Cardiac septum (tissue), 1 donor: Measurements from ENCODE around the gene CRMP1. TPM values are rescaled to one million over a fixed set of nuclear protein-coding genes. Genes with fewer than 3 reads are reported as not detected.

Source experiments
- DNase-seq: peaks from one replicate; pipeline ENCODE4 v3.0.0-alpha.2; 2020; ENCODE audit warnings: low spot score
- intact Hi-C: fragments of 100-400 bp; cut with DNase I; formaldehyde crosslinking; loops from one replicate; pipeline ENCODE4 v1.14.0; 2022
- total RNA-seq: library from RNA; stranded (reverse); fragmentation: NEBNext Ultra II Directional; extraction: Animal tissue kit (Norgen Biotek cat#: 25700); gene quantifications from one replicate; pipeline ENCODE4 v1.2.1, GENCODE V29; 2021
- donor health status: DM: no; HTN: no; CAD: no.

The CRMP1 gene
- total RNA-seq, 1 donor from 2014 or later: 1.9 TPM

- intact Hi-C loops: no loop called here
- DNase-seq: no peak
Observed at GRCh38 chr4:5890063-5890727, 2.7 kb downstream of the CRMP1 start.

DNA sequence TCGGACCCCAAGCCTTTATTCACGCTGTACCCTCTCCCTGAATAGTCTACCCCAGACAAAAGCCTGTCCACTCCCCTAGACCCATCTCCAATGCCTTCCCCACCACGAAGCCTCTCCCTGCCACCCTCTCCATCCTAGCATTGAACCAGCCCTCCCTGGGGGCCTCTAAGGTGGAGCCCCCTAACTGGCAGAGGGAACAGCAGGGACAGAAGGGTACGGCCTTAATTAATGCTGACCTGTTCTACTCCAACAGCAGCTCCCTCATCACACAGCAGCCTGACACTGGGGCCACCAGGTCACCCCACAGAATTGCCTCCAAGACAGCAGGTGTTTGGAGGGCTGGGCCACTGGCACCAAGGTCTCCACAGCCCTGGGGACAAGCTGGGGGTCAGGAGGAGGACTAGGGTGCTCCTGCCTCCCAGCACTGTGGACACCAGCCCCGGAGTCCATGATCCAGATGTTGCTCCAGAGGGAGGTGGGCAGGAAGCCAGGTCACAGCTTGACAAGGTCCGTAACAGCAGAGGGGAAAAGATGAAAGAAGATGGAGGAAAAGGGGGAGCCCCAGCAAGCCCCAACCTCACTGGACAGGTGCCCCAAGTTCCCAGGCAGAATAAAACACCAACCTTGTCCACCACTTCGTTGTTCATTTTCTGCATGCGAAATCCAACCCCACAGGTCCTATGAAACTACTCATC is 3.7 kb downstream of the CRMP1 start:
- intact Hi-C loops: no loop called here
- DNase-seq: no peak

- DNase-seq: no peak
- intact Hi-C loops: no loop called here
Observed at GRCh38 chr4:5888222-5889001, 4.5 kb downstream of the CRMP1 start.

- intact Hi-C loops: no loop called here
- DNase-seq: no peak
Observed at GRCh38 chr4:5887361-5888221, 5.3 kb downstream of the CRMP1 start.

GRCh38 chr4:5887011-5887360 is 5.9 kb downstream of the CRMP1 start:
- intact Hi-C loops: no loop called here
- DNase-seq: no peak

DNA sequence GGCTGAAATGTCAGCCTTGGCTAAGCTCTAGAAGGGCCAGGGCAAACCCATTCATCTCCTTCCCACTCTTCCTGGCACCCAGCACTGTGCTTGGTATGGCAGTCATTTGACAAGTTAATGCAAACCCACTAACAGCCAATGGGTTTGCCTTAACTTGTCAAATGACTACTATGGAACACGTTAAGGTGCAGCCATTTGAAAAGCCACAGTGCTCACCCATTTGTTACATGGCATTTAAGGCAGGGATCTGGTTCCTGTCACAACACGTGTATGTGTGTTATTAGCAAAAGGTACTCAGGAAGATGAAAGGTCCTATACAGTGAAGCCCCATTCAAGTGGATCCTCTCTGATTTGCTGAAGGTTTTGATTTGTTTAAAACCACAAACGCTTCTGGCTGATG is 7.2 kb downstream of the CRMP1 start:
- no peak for DNase-seq
- intact Hi-C loops: no loop called here

DNA sequence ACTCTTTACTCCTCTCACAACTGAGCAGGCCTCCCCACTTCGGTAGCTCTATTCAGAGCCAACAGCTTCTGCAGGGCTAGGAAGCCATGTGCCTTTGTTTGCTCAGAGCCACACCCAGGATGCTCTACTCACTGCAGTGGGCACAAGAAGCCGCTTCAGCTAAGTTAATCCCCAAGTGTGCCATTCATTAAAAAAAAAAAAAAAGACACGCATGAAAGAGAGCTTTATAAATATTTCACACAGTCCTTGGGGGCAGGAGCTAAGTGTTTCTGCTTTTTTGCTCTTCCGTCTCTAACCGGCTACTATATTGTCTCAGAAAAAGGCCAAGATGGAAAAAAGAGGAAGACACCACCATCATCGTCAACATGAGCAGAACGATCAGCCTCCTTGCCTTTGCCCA is 8.1 kb downstream of the CRMP1 start:
- no peak for DNase-seq
- intact Hi-C loops: no loop called here

- intact Hi-C loops: no loop called here
Observed at GRCh38 chr4:5883916-5884315, 9.0 kb downstream of the CRMP1 start.

GRCh38 chr4:5882947-5883346 is 9.9 kb downstream of the CRMP1 start:
- intact Hi-C loops: no loop called here
- DNase-seq: no peak

More at GRCh38 chr4:5883916-5884315, 9.0 kb downstream of the CRMP1 start:
- DNase-seq: no peak

GRCh38 chr4:5881340-5881739 is 11.5 kb downstream of the CRMP1 start:
- intact Hi-C loops: no loop called here
- no peak for DNase-seq

GRCh38 chr4:5878359-5878758 is 14.5 kb downstream of the CRMP1 start:
- intact Hi-C loops: no loop called here
- DNase-seq: no peak

DNA sequence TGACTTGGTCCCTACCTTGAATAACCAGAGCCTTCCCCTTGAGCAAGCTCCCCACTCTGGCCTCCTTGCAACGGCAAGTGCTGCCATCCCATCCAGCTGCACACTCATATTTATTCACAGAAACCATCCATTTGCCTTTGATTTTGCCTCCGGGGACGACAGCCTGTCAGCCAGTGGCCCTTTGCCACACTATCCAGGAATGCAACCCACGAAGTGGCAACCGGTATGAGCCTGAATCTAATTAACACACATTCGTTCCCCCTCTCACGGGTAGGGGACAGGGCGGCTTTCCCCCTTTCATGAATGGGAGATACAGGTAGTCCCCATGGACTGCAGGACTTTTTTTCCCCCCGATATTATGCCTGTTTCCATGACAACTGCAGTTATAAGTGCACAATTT is 15.5 kb downstream of the CRMP1 start:
- DNase-seq: no peak
- intact Hi-C loops: no loop called here

DNA sequence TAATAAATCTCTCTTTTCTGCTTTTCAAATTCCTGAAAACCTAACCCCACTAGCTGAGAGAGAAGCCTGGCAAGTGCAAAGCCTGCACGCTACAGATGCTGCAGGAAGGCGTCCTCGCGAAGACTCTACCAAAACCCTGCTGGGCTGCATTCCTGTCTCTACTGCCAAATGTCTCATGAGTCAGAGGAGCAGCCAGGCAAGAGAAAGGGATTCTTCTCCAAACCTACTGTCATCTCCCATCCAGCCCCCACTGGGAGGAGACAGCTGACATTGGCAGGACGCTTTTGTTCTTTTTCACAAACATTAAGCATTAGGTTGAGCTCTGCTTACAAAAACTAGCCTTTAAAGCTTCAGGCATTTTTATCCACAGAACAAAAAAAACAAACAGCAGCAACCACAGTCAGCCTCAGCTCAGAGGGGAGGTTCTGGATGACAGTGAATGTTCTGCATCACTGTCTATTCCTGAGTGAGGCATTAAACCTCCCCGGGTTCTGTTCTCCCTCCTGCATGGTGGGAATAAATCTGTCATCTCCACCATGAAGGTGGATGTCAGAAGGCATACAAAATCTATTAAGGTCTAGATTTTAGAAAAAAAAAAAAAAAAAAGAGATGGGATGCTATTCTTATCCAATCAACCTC is 18.0 kb downstream of the CRMP1 start:
- intact Hi-C loops: no loop called here
- DNase-seq: no peak

DNA sequence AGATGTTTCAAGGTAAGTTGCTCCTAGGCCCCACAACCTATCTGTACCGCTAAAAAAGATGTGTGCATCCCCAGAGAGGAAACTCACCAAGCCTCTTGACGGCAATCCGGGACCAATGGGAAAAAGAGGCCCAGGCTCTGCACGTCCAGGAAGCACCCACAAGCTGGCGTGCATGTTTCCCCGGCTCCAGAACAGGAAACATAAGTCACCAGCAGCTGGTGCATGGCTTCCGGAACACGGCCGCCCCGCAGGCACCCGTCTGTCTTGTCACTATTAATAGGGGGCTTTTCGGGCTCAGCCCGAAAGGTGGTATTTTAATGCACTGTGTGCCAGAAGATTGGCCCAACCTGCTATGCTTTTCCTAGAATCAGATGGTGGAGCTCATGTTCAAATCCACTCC is 22.2 kb downstream of the CRMP1 start:
- DNase-seq: no peak
- intact Hi-C loops: no loop called here

DNA sequence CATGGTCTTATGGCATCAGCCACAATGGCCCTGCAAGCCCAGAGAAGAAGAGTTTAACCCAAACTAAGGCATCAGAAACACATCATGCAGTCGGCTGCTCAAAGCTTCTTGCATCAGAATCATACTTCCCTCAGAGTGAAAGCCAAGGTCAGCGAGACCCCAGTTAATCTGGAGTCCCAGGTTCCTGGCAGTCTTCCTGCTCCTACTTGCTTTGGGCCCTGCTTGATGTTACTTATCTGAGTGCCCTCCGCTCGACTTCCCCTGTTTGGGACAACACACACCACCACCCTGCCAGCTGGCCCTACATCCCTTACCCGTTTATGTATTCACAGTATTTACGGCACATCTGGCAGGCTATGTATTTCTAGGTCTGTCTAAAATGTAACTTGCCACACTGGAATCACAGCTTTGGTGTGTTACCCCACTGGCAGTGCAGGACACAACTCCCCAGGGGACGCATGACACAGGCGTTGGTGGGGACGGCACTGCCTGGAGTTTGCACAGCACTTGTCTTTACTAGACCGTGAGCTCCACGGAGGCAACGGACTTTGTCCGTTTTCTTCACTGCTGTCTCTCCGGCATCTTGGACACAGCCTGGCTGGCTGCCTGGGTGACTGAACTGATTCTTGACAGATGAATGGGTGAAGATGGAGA is 22.8 kb downstream of the CRMP1 start:
- intact Hi-C loops: no loop called here
- DNase-seq: no peak

- intact Hi-C loops: no loop called here
- no peak for DNase-seq
Observed at GRCh38 chr4:5867866-5868265, 25.0 kb downstream of the CRMP1 start.

DNA sequence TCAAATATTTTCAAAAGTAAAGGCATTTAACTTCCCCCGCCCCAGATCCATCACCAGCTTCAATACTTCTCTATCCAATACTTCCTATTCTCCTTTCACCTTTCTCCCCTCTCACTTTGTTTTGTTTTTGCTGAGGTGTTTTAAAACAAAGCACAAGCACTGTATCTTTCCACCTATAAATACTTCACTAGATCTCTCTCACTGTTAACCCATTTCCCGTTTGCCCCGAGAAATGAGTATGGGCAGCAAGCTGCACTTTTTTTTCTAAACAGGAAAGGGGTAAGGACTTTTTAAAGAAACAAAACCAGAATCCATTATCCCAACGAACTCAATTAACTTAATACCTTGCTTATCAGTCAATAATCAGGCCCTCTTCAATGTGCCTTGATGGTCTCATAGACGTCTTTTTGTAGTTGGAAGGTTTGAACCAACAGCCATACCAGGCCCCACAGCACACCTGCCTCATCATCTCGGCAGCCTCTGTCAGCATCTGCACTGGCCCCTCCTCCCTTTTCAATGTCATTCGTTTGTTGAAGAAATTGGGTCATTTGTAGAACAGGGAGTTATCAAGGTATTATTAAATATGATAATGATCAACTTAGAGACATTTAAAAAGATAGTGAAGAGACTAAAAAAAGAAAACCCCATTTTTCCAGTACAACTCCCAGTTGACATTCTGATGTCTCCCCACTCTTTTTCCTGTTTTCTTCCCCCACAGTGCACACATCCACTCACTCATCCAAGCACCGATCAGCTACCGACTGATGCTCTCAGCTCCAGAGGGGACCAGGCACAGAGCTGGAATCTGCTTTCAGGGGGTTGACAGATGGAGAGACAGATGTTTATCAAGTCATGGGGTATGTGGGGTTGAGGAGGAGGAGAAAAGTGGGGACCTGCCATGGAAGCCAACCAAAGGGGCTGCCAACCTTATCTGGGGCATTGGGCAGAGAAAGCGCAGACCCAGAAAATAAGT is 25.8 kb downstream of the CRMP1 start:
- no peak for DNase-seq
- intact Hi-C loops: no loop called here
